GM18867 (cell line): ENCODE measurements around the gene FAM8A1.

Experiments used
- ATAC-seq: cut with Tn5 transposase; IDR thresholded peaks from one replicate; pipeline ENCODE4 v1.9.1; 2021; ENCODE audit warnings: mild to moderate bottlenecking, moderate library complexity; ENCODE audit not compliant: unreplicated experiment

Gene FAM8A1

GRCh38 chr6:17653198-17653882 lies 53.2 kb downstream of the FAM8A1 start:
- ATAC-seq = no peak

- ATAC-seq = no peak
Observed at GRCh38 chr6:17656092-17656491, 56.0 kb downstream of the FAM8A1 start.

GRCh38 chr6:17656644-17657043 lies 56.5 kb downstream of the FAM8A1 start:
- ATAC-seq = no peak
